Stimulated activated naive B cell treated with anti-CD40 and anti-IgM and Interleukin-4, amounts not matched to agents 10 μg/mL and 1 μg/mL and 100 μg/mL, for 72 hours (primary cell): Measurements from ENCODE around the gene RPP14.

ENCODE experiments used
- ATAC-seq, 2 donors: fragments of 150-1000 bp; cut with Tn5 transposase; replicated peaks; 2 replicates each; pipeline ENCODE4 v1.10.0; 2021; ENCODE audit warnings: moderate library complexity in 1 of 2
- DNase-seq: peaks from one replicate; pipeline ENCODE4 v3.0.0; 2021
- H3K27ac Mint-ChIP-seq: one replicate; pipeline ENCODE4 v1.8.0; 2022; ENCODE audit warnings: mild to moderate bottlenecking, mixed read lengths
- H3K27me3 Mint-ChIP-seq, 2 donors: one replicate each; pipeline ENCODE4 v1.8.0; 2022; ENCODE audit warnings: mixed read lengths in 2 of 2
- H3K36me3 Mint-ChIP-seq, 2 donors: one replicate each; pipeline ENCODE4 v1.8.0; 2022; ENCODE audit warnings: mixed read lengths in 2 of 2, mild to moderate bottlenecking in 1 of 2
- H3K4me1 Mint-ChIP-seq, 2 donors: one replicate each; pipeline ENCODE4 v1.8.0; 2022; ENCODE audit warnings: mixed read lengths in 2 of 2, mild to moderate bottlenecking in 1 of 2
- H3K4me3 Mint-ChIP-seq, 2 donors: one replicate each; pipeline ENCODE4 v1.8.0; 2022; ENCODE audit warnings: mild to moderate bottlenecking in 2 of 2, mixed read lengths in 2 of 2, moderate library complexity in 1 of 2
- H3K9me3 Mint-ChIP-seq, 2 donors: one replicate each; pipeline ENCODE4 v1.8.0; 2022; ENCODE audit warnings: mixed read lengths in 2 of 2, mild to moderate bottlenecking in 1 of 2

RPP14 gene

DNA sequence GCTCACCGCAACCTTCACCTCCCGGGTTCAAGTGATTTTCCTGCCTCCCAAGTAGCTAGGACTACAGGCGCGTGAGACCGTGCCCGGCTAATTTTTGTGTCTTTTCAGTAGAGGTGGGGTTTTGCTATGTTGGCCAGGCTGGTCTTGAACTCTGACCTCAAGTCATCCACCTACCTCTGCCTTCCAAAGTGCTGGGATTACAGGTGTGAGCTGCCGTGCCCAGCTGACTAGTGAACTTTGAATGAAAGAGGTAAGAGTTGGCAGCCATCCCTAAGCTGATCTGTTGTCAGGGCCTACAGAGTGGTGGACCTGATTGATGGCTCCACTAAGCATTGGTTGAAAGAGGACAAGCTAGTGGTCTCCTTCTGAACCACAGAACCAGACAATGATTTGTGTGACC lies 41.9 kb downstream of the RPP14 start:
- peak overlapping the region in 1 of 2 donors; percentile 48 for H3K4me3 Mint-ChIP-seq
- peak overlapping the region; percentile 25 for H3K27ac Mint-ChIP-seq
- ATAC-seq: no peak
- no peaks in the 10 kb centered on the region for H3K9me3 Mint-ChIP-seq
- H3K27me3 Mint-ChIP-seq: no peaks in the 10 kb centered on the region
- H3K4me1 Mint-ChIP-seq: peaks cover 53 to 90% of the 10 kb centered on the region in 2 donors
- no peak for DNase-seq
- peaks cover 12 to 21% of the 10 kb centered on the region in 2 donors for H3K36me3 Mint-ChIP-seq

DNA sequence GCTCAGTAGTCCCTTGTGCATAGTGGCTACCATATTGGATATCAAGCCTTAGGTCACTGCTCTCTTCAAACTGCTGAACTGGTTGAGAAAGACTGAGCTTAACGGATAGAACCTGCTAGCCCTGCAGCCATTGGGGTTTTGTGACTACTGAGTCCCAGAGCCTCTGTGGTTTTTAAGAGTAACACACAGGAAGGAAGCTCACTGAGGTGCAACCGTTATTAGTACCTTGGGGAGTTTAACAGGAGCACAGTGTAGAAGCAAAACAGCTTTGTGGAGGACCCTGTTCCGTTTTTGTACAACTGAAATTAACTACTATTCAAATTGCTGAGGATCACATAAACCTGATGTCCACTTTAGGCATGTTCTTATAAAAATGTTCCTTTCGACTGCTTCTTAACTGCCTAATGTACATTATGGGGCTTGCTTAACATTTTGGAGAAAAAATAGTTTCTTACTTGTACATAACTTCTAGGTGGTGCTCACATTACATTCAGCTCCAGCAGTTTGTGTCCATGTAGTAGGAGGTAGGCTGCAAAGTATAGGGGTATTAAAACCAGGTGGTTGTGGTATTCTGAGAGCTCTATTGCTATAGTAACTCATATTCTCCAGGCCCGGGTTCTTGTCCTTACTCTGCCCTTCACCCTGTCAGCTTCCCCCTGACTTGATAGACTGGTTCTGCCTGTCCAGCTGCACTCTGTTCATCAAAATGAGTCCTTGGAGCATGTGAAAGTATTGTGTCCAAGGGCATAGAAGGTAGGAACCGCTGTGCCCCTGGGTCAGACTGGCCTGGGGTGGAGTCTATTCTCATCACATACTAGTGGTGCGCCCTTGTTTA lies 44.0 kb downstream of the RPP14 start:
- Mint-ChIP-seq H3K36me3 (peaks cover 9 to 29% of the 10 kb centered on the region in 2 donors), H3K4me3 (peak overlapping the region; percentile 57 to 72), H3K4me1 (peaks cover 56 to 89% of the 10 kb centered on the region in 2 donors)

DNA sequence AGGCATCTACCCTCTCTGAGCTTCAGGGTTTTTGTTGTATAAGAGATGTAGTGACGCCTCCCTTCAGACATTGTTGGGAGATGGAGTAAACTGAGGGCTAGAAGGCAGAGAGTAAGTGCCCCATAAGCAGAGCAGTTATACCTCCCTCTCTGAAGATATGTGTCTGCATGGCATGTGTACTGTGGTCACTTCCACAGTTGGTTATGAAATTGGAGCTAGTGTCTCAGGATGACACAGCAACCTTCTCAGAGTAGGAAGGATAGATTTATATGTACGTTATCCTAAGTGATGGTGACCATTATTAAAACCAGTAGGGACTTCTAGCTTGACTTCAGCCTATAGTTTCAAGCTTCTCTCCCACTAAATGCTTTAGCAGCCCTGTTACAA lies 44.6 kb downstream of the RPP14 start:
- no peak for DNase-seq
- H3K36me3 Mint-ChIP-seq: peaks cover 9 to 29% of the 10 kb centered on the region in 2 donors
- ATAC-seq: peak in 1 of 2 donors; percentile 1
- peak overlapping the region; percentile 94 for H3K27ac Mint-ChIP-seq
- no peaks in the 10 kb centered on the region for H3K27me3 Mint-ChIP-seq
- H3K4me3 Mint-ChIP-seq: peak overlapping the region; percentile 57 to 65
- H3K4me1 Mint-ChIP-seq: peaks cover 55 to 92% of the 10 kb centered on the region in 2 donors
- no peaks in the 10 kb centered on the region for H3K9me3 Mint-ChIP-seq

More for the DNA sequence above, 44.0 kb downstream of the RPP14 start:
- ATAC-seq (peak; percentile 89 to 92), DNase-seq (peak; percentile 68)
- no peaks in the 10 kb centered on the region for H3K27me3 Mint-ChIP-seq
- no peaks in the 10 kb centered on the region for H3K9me3 Mint-ChIP-seq
- peak overlapping the region; percentile 94 for H3K27ac Mint-ChIP-seq

DNA sequence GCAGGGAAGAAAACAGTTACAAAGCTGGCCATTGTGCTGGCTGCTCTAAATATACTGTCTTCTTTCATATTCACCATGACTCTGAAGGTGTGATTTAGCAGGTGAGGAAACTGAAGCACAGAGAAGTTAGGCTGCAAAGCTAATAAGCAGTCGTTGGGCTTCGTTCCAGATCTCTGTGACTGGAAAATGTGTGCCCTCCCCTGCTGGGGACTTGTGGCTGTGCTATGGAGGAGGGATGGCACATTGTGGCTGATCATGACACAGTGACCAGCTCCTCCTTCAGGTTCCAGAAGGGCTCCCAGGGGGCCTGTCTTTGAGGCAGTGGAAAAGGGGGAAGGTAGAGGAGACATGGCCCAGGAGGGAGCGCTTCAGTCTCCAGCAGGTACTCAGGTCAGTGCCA lies 45.9 kb downstream of the RPP14 start:
- peak overlapping the region; percentile 64 to 65 for H3K4me3 Mint-ChIP-seq
- H3K9me3 Mint-ChIP-seq: no peaks in the 10 kb centered on the region
- H3K27ac Mint-ChIP-seq: peak overlapping the region; percentile 86
- peaks cover 9 to 22% of the 10 kb centered on the region in 2 donors for H3K36me3 Mint-ChIP-seq
- ATAC-seq (peak; percentile 13 to 17), DNase-seq (peak; percentile 27)
- H3K4me1 Mint-ChIP-seq: peaks cover 56 to 95% of the 10 kb centered on the region in 2 donors
- no peaks in the 10 kb centered on the region for H3K27me3 Mint-ChIP-seq

DNA sequence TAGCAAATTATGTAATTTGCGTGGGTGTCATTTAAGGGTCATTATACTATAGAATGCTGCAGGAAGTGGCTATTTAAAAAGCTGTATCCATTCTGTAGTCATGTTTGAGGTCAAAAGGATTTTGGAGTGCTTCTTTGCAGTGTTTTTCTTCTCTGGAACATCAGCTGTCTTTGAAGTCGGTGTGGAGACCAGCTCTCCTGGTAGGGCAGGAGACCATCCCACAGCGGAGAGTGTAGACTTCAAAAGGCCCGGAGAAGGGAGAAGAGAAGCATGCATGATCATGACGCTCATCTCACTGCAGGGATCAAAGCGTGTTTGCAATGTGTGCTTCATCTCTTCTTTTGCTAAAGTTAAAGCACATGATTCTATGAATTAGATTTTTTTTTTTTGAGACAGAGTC lies 46.6 kb downstream of the RPP14 start:
- H3K4me1 Mint-ChIP-seq: peaks cover 61 to 95% of the 10 kb centered on the region in 2 donors
- peak overlapping the region; percentile 57 to 61 for H3K4me3 Mint-ChIP-seq
- no peaks in the 10 kb centered on the region for H3K9me3 Mint-ChIP-seq
- H3K36me3 Mint-ChIP-seq: peaks cover 12 to 25% of the 10 kb centered on the region in 2 donors
- ATAC-seq (no peak), DNase-seq (no peak)
- no peaks in the 10 kb centered on the region for H3K27me3 Mint-ChIP-seq
- peak overlapping the region; percentile 75 for H3K27ac Mint-ChIP-seq

DNA sequence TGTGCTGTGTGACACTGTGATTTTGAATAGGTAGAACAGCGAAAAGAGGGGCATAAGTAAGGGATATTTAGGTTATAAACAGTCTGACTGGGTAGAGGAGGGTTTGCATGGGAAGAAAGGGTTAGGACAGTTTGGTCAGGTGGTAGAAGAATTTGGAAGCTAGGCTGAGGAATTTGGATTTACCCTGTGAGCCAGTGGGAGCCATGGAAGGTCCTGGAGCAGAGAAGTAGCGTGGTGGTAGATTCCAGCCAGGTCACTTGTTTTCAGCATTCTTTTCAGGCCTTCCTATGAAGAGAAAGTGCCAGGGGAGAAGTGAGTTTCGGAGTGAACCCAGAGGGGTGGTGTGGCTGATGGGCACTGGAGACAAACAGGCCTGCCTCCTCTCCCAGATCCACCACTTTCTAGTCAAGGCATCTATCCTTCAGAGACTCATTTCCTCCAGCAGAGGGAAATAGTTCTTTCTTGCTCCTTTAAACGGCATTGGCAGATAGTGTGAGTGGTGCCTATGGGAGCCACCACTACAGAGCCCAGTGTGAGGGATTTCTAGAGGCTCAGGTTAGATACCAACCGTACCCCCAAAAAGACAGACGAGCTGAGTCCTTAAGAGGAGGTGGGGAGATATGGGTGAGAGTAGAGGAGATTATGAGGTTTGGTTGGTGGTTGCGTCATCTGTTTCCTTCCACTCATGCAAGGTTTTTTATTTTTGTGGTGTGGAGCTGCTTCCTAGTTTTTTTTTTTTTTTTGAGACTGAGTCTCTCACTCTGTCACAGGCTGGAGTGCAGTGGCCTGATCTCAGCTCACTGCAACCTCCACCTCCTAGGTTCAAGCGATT lies 47.9 kb downstream of the RPP14 start:
- Mint-ChIP-seq H3K36me3 (peaks cover 12 to 22% of the 10 kb centered on the region in 2 donors), H3K27ac (peak overlapping the region; percentile 90)
- DNase-seq: peak; percentile 23

DNA sequence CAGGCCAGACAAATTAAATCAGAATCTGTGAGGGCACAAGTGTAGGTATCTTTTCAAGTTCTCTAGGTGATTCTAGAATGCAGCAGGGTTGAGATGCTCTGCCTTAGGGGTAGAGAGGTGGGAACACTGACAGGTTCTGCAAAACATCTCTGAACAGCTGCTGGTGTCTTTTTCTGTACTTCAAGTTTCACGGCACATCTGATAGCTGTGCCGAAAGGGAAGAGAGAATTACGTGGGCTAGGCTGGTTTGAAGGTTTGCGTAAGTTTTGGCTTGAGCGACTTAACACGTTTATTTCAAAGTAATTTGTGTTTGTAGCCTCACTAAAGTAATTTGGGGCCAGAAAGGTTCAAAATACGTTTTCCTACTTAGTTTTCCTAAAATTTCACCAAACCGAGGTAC lies 49.1 kb downstream of the RPP14 start:
- no peaks in the 10 kb centered on the region for H3K27me3 Mint-ChIP-seq
- peak overlapping the region; percentile 50 to 71 for H3K4me3 Mint-ChIP-seq
- peaks cover 12 to 22% of the 10 kb centered on the region in 2 donors for H3K36me3 Mint-ChIP-seq
- DNase-seq (peak; percentile 63), ATAC-seq (peak; percentile 68 to 79)
- no peaks in the 10 kb centered on the region for H3K9me3 Mint-ChIP-seq
- peak overlapping the region; percentile 90 for H3K27ac Mint-ChIP-seq
- H3K4me1 Mint-ChIP-seq: peaks cover 55 to 91% of the 10 kb centered on the region in 2 donors

More for the DNA sequence above, 47.9 kb downstream of the RPP14 start:
- H3K4me3 Mint-ChIP-seq: peak overlapping the region; percentile 80 to 82
- no peaks in the 10 kb centered on the region for H3K27me3 Mint-ChIP-seq
- H3K9me3 Mint-ChIP-seq: no peaks in the 10 kb centered on the region
- peak; percentile 18 to 21 for ATAC-seq
- peaks cover 63 to 98% of the 10 kb centered on the region in 2 donors for H3K4me1 Mint-ChIP-seq

DNA sequence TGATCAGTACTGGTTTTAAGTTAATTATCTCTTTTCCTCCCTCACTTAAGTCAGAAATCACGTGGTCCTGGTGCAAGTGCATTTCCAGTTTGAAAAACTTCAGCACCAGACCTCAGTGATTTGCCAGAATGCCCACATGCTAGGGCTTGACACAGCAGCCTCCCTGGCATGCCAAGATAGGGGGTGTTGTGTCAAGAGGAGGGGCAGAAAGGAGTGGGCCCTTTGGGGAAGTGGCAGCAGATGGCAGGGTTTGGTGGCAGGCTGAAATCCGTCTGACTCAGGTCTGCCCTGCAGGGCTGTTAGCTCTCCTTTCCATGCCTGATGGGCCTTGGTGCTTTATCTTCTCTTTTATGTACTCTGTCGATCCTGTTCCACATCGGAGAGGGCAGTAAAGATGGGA lies 50.0 kb downstream of the RPP14 start:
- Mint-ChIP-seq H3K4me3 (peak overlapping the region; percentile 54 to 57), H3K27ac (peak overlapping the region; percentile 93), H3K36me3 (peaks cover 12 to 22% of the 10 kb centered on the region in 2 donors), H3K9me3 (no peaks in the 10 kb centered on the region), H3K27me3 (no peaks in the 10 kb centered on the region), H3K4me1 (peaks cover 48 to 91% of the 10 kb centered on the region in 2 donors)
- ATAC-seq (peak; percentile 67), DNase-seq (peak; percentile 67)

DNA sequence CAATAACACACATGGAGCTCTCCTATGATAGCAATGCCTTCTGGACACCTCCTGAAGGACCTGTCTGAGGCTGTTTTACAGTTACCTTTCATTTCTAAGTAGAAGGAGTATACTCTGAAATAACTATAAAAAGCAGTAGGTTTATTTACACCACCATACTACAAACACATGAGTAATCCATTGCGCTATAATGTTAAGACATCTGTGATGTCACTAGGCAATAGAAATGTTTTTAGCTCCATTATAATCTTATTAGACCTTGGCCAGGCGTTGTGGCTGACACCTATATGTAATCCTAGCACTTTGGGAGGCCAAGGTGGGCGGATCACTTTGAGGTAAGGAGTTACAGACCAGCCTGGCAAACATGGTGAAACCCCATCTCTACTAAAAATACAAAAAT lies 51.4 kb downstream of the RPP14 start:
- Mint-ChIP-seq H3K36me3 (peaks cover 11 to 15% of the 10 kb centered on the region in 2 donors), H3K4me1 (peaks cover 43 to 91% of the 10 kb centered on the region in 2 donors), H3K9me3 (no peaks in the 10 kb centered on the region), H3K27ac (peak overlapping the region; percentile 93), H3K27me3 (no peaks in the 10 kb centered on the region), H3K4me3 (peak overlapping the region; percentile 7 to 57)
- DNase-seq: no peak
- no peak for ATAC-seq

DNA sequence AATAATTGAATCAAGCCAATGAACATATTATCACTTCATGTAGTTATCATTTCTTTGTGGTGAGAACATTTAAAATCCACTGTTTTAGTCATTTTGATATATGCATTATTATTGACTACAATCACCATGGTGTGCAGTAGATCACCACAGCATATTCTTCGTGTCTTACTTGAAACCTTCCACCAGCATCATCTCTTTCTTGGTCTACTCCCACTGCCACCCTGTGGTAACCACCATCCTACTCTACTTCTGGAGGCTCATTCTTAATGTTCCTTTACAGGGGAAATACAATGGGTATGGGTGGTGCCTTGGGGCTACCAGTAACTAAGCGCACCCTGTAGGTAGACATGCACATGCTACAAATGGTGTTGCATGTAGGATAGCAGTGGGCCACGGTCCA lies 52.0 kb downstream of the RPP14 start:
- ATAC-seq: peak; percentile 19 to 24
- peaks cover 39 to 86% of the 10 kb centered on the region in 2 donors for H3K4me1 Mint-ChIP-seq
- peak overlapping the region; percentile 93 for H3K27ac Mint-ChIP-seq
- H3K9me3 Mint-ChIP-seq: no peaks in the 10 kb centered on the region
- H3K4me3 Mint-ChIP-seq: no peak overlapping the region
- peaks cover 8 to 12% of the 10 kb centered on the region in 2 donors for H3K36me3 Mint-ChIP-seq
- no peaks in the 10 kb centered on the region for H3K27me3 Mint-ChIP-seq
- no peak for DNase-seq

DNA sequence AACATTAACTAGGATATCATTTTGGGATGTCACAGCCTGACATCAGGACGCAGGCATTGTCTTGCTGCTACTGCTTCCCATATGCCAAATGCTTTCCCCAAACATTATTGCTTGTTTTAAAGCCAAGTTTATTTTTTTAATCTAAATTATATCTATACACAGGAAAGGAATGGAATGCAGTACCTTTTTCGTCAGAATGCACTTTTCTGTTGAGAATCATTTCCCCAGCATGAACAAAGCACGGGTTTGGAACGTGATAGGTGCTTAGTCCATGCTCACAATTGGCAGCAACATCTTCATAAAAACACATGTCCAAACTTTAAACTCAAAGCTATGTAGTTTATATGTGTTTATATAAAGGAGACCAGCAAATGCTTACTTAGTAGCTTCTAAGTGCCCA lies 52.8 kb downstream of the RPP14 start:
- no peak for DNase-seq
- ATAC-seq: no peak
- H3K4me3 Mint-ChIP-seq: no peak overlapping the region
- peaks cover 35 to 86% of the 10 kb centered on the region in 2 donors for H3K4me1 Mint-ChIP-seq
- H3K9me3 Mint-ChIP-seq: no peaks in the 10 kb centered on the region
- no peaks in the 10 kb centered on the region for H3K27me3 Mint-ChIP-seq
- no peak overlapping the region for H3K27ac Mint-ChIP-seq
- H3K36me3 Mint-ChIP-seq: peaks cover 7% of the 10 kb centered on the region in 2 donors

DNA sequence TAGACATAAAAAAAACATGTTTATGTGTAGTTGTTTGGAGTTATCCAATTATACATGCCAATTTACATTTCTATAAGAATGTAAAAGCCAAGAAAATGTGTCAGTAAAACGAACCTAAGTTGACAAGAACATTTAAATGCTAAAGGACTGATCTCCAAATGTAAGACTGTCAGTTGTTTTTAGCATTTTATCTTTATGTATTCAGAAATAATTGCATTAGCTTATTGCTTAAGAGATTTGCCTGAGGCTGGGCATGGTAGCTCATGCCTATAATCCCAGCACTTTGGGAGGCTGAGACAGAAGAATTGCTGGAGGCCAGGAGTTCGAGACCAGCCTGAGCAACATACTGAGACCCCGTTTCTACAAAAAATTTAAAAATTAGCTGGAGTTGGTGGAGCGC lies 53.6 kb downstream of the RPP14 start:
- Mint-ChIP-seq H3K4me1 (peaks cover 33 to 86% of the 10 kb centered on the region in 2 donors), H3K27me3 (no peaks in the 10 kb centered on the region), H3K36me3 (peaks cover 5 to 7% of the 10 kb centered on the region in 2 donors), H3K4me3 (no peak overlapping the region), H3K27ac (no peak overlapping the region), H3K9me3 (no peaks in the 10 kb centered on the region)
- ATAC-seq (no peak), DNase-seq (no peak)

DNA sequence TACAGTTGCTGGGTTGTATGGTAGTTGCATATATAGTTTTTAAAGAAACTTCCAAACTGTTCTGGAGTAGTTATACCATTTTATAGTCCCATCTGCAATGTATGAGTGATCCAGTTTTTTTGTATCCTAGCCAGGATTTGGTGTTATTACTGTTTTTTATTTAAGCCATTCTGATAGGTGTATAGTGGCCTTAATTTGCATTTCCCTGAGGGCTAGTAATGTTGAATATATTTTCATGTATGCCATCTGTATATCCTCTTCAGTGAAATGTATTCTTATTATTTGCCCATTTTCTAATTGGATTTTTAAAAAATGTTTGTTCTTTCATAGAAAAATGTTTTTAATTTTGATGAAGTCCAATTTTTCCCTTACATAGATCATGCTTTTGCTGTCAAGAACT lies 55.8 kb downstream of the RPP14 start:
- Mint-ChIP-seq H3K4me1 (peaks cover 37 to 86% of the 10 kb centered on the region in 2 donors), H3K27ac (no peak overlapping the region), H3K27me3 (no peaks in the 10 kb centered on the region), H3K9me3 (no peaks in the 10 kb centered on the region), H3K4me3 (no peak overlapping the region), H3K36me3 (peaks cover 12 to 17% of the 10 kb centered on the region in 2 donors)
- ATAC-seq (no peak), DNase-seq (no peak)

DNA sequence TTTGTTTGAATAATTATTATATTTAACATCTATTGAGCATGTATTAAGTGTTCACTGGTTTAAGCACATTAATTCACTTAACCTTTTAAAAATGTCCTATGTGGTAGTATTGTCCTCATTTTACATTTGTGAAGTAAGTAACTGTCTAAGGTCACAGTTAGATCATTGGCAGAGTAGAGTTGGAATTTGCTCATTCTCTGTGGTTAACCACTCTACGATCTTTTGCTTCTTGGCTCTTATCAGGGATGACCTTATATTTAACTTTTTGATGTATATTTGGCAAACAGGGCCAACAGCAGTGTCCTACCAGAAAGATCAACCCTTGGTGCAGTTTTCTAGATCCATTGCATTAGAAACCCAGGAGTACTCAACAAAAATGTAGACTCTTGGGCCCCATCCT lies 60.7 kb downstream of the RPP14 start:
- peaks cover 16 to 22% of the 10 kb centered on the region in 2 donors for H3K36me3 Mint-ChIP-seq
- no peaks in the 10 kb centered on the region for H3K9me3 Mint-ChIP-seq
- H3K4me1 Mint-ChIP-seq: peaks cover 23 to 66% of the 10 kb centered on the region in 2 donors
- H3K4me3 Mint-ChIP-seq: peak overlapping the region in 1 of 2 donors; percentile 60
- DNase-seq (no peak), ATAC-seq (peak; percentile 62 to 67)
- H3K27ac Mint-ChIP-seq: no peak overlapping the region
- H3K27me3 Mint-ChIP-seq: no peaks in the 10 kb centered on the region
